K562 (cell line): ENCODE measurements around the gene STX1A. TPM values are rescaled to one million over a fixed set of nuclear protein-coding genes. Genes with fewer than 3 reads are reported as not detected.
A peak's percentile ranks its signal among the peaks of the same experiment; 100 is the strongest.

ENCODE experiments used
- ARID1B ChIP-seq: fragments of 450-650 bp; IDR thresholded peaks from 2 replicates; pipeline ENCODE4 v1.6.1; 2016; ENCODE audit warnings: antibody characterized with exemption, mild to moderate bottlenecking, inconsistent platforms
- BACH1 ChIP-seq: fragments of 200-800 bp; sonication (Bioruptor generic); IDR thresholded peaks from 2 replicates; pipeline ENCODE4 v1.6.1; 2016; ENCODE audit warnings: missing genetic modification characterization, missing compliant biosample characterization
- EP300 ChIP-seq: IDR thresholded peaks from 2 replicates; pipeline ENCODE4 v1.6.1; 2012; ENCODE audit warnings: low read length, improper control_type of control experiment
- GATAD2A ChIP-seq: fragments of 450-650 bp; IDR thresholded peaks from 2 replicates; pipeline ENCODE4 v1.6.1; 2017
- HDAC1 ChIP-seq, 2 experiments: fragments of 450-650 bp; IDR thresholded peaks; 2 replicates each; pipeline ENCODE4 v1.6.1; 2016 to 2017; ENCODE audit warnings: inconsistent platforms in 1 of 2, mild to moderate bottlenecking in 1 of 2, moderate library complexity in 1 of 2
- ILK ChIP-seq: fragments of 450-650 bp; IDR thresholded peaks from 2 replicates; pipeline ENCODE4 v1.6.1; 2016; ENCODE audit warnings: missing genetic modification characterization, low read depth, mild to moderate bottlenecking, missing compliant biosample characterization, moderate library complexity, borderline replicate concordance
- KDM5B ChIP-seq: fragments of 200-600 bp; sonication (generic); IDR thresholded peaks from 2 replicates; pipeline ENCODE4 v1.6.1; 2012; ENCODE audit warnings: low read depth, mild to moderate bottlenecking, moderate library complexity, low read length, control low read depth, inconsistent platforms; ENCODE audit not compliant: insufficient replicate concordance
- NFIC ChIP-seq: fragments of 450-650 bp; IDR thresholded peaks from 2 replicates; pipeline ENCODE4 v1.6.1; 2017; ENCODE audit warnings: mild to moderate bottlenecking, inconsistent platforms
- U2AF2 ChIP-seq: fragments of 200-400 bp; formaldehyde crosslinking; optimal IDR thresholded peaks from 2 replicates; pipeline ENCODE3; 2017; ENCODE audit warnings: low read depth, mild to moderate bottlenecking, low read length
- XRCC4 ChIP-seq: IDR thresholded peaks from one replicate; pipeline ENCODE4 v1.6.1; 2011; ENCODE audit not compliant: insufficient read depth, insufficient read length; ENCODE audit errors: extremely low read depth
- ZFP36 ChIP-seq: fragments of 150-350 bp; IDR thresholded peaks from 2 replicates; pipeline ENCODE4 v1.6.1; 2018; ENCODE audit warnings: low read length, low read depth; ENCODE audit not compliant: partially characterized antibody
- ZKSCAN8 ChIP-seq: fragments of 200-800 bp; sonication (Bioruptor generic); IDR thresholded peaks from 2 replicates; pipeline ENCODE4 v1.6.1; 2016; ENCODE audit warnings: missing genetic modification characterization, missing compliant biosample characterization
- ZNF41 ChIP-seq: fragments of 250-450 bp; sonication (Bioruptor Pico); conservative IDR thresholded peaks from 2 replicates; pipeline ENCODE4 v1.4.0; 2020; ENCODE audit warnings: mild to moderate bottlenecking
- polyA plus RNA-seq, 8 experiments: library from polyadenylated mRNA; depleted of rRNA in 4 of 8; stranded (reverse) in 5 of 8; unstranded in 3 of 8; fragments of >200 nt; fragmentation: Nextera tagmentation in 2 of 8; fragmentation: Illumina TruSeq in 1 of 8; extraction: Ambion mirVana in 2 of 8; extraction: Trizol in 1 of 8; gene quantifications; 2 replicates each; pipeline versions ENCODE4 v1.2.1 to v1.2.3, GENCODE V29; 2011 to 2014; ENCODE audit warnings: inconsistent platforms in 1 of 8, missing spikeins in 1 of 8
- total RNA-seq, 7 experiments: library from RNA; depleted of rRNA in 6 of 7; stranded (reverse); fragments of >200 nt in 6 of 7; fragmentation: Illumina TruSeq in 2 of 7; extraction: Trizol in 2 of 7; gene quantifications; 2 replicates each; pipeline versions ENCODE4 v1.2.1 to v1.2.3, GENCODE V29; 2011 to 2021; ENCODE audit warnings: low replicate concordance in 1 of 7
- TF ChIP-seq, protein P1 (sequence below): fragments of 450-650 bp; IDR thresholded peaks from 2 replicates; pipeline ENCODE4 v1.6.1; 2016; ENCODE audit warnings: antibody characterized with exemption
- TF ChIP-seq, protein P2 (sequence below): fragments of 450-650 bp; conservative IDR thresholded peaks from 2 replicates; pipeline ENCODE4 v1.6.1; 2016; ENCODE audit warnings: missing genetic modification characterization, low read depth, mild to moderate bottlenecking, missing compliant biosample characterization, moderate library complexity

Gene STX1A
- total and polyA plus RNA-seq, 9 of the 15 experiments (the other 6 are each of a cell fraction or from before 2014, with no cell fraction given): 0.04 to 15.1 (median 6.3) TPM

DNA sequence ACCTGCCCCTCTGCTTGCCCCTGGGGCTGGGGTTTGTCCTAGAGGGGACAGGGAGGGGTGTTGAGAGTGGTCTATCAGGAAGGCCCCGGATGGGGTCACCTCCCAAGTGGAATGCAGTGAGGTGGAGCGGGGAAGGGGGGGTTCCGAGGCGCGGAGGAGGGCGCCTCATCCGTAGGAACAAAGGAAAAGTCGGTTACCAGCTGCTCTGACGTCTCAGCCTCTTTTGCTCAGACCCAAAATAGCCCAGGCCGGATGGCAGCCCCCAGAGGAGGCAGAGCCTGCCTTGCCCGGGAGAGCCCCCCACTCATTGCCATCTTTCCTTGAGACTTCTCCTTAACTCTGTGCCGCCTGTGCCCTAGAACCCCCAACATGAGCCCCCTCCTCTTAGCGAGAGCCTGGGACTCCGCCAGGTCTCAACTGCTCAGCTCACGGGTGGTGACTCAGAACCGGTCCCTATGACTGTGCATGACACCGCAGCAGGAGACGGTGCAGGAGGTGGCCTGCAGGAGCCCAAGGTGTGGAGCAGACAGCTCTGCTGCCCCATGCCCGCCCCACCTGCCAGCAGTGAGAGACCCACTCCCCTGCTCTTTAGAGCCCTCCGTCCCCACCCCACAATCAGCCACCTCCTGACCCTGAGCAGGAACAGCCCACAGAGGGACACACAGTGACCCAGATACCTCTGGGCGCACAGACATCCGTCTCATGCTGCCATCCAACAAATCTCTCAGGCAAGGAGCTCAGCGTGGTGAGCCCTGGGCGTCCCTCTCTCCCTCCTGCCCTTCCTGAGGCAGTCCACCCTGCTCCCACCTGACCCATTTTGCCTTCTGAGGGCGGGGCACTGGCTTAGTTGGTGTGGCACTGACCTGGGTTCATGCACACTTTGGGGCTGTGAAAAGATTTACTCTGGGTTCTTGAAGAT is 13.1 kb downstream of the STX1A start (continued):
- TF ChIP-seq ZFP36 (no peak), ILK (tag) (no peak), KDM5B (no peak), ZKSCAN8 (no peak), ZNF41 (CRISPR knock-in tag) (no peak), BACH1 (tag) (no peak), HDAC1 (IDR thresholded peaks at IDR 0.05) (0 out of 4 replicates have a peak, but pooled peaks of 1 of the 2 experiments have one; percentile 26), NFIC (peak; percentile 76), GATAD2A (0 out of 2 replicates have a peak, but pooled peaks have one; percentile 11), EP300 (peak; percentile 35; the same call in 1 of the 2 replicates), U2AF2 (no peak), ARID1B (peak; percentile 77), XRCC4 (no peak)
- TF ChIP-seq, protein P1, sequence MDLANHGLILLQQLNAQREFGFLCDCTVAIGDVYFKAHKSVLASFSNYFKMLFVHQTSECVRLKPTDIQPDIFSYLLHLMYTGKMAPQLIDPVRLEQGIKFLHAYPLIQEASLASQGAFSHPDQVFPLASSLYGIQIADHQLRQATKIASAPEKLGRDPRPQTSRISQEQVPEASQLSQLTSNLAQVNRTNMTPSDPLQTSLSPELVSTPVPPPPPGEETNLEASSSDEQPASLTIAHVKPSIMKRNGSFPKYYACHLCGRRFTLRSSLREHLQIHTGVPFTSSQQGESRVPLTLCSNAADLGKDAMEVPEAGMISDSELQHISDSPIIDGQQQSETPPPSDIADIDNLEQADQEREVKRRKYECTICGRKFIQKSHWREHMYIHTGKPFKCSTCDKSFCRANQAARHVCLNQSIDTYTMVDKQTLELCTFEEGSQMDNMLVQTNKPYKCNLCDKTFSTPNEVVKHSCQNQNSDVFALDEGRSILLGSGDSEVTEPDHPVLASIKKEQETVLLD: 0 out of 2 replicates have a peak, but pooled peaks have one; percentile 24
- TF ChIP-seq, protein P2, sequence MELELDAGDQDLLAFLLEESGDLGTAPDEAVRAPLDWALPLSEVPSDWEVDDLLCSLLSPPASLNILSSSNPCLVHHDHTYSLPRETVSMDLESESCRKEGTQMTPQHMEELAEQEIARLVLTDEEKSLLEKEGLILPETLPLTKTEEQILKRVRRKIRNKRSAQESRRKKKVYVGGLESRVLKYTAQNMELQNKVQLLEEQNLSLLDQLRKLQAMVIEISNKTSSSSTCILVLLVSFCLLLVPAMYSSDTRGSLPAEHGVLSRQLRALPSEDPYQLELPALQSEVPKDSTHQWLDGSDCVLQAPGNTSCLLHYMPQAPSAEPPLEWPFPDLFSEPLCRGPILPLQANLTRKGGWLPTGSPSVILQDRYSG (tag): no peak
